GM18907 (cell line): ENCODE results near the gene STRN3.
"Not testable (repeated sequence)": the region's sequence is repeated elsewhere in the genome, so short reads cannot be mapped to it uniquely, and the experiment has no call there.

ENCODE experiments used
- ATAC-seq: cut with Tn5 transposase; IDR thresholded peaks from one replicate; pipeline ENCODE4 v1.9.1; 2021; ENCODE audit warnings: mild to moderate bottlenecking, moderate library complexity; ENCODE audit not compliant: unreplicated experiment

The STRN3 gene

DNA sequence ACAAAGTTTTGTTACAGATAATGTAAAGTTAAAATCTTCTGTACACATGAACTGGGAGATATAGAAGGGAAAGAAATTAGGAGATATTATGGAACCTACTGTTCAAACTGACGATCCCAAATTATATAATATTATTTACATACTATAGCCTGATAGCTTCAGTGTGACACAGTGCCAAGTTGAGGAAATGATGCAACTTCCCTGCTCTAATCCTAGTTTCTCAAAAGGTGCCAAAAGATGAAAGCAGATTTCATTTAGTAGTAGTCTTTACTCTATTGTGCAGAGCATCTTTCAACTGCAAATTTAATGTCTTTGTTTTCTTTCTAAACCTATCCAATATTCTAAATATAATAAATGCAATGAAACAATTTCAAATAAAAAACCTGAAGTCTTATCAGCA lies 104.9 kb downstream of the STRN3 start:
- no peak for ATAC-seq

DNA sequence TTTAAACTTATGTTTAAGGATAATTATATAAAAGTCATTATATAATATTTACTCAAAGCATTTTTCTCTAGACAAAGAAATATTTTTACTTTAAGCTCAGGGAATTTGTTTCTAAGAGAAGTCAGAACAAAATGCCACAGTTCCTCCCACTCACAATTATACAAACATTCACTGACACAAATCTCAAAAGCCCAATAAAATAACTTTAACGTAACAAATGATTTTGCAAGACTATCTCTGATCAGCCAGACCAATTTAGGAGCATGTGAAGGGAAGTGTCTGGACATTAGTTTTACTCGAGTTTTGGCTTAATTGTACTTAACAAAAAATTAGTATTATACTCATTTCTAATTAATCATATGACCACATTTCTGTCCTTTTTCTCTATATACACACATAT lies 110.6 kb downstream of the STRN3 start:
- ATAC-seq: no peak

DNA sequence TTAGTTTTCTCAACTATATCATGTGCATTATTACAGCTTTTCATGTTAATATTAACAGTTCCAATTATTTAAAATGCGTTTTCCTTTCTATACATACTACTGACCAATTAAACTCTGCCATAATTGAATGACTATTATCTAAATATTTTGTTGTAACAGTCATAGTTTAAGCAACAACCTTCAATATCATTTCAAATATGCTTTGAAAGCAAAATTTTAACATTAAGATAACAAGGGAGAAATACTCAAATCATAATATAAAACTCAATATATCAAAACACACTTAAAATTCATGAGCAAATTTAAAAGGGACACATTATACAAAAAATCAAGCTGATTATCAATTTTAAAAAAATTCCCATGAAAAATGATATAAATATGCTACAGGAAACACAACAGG lies 111.4 kb downstream of the STRN3 start:
- no peak for ATAC-seq

DNA sequence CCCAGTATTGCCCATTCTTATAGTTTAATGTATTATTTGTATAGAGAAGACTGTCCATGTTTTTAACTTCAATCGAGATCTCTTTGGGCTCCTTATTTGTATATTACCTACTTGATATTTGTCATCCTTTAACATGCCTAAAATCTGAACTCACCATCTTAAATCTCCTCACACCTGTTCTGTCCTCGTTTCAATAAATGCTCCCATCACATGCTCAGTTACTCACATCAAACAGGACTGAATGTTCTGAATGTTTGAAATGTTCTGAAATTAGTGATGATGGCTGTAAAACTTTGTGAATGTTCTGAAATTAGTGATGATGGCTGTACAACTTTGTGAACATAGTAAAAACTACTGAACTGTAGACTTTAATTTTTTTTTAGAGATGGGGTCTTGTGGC lies 117.4 kb downstream of the STRN3 start:
- ATAC-seq: no peak

DNA sequence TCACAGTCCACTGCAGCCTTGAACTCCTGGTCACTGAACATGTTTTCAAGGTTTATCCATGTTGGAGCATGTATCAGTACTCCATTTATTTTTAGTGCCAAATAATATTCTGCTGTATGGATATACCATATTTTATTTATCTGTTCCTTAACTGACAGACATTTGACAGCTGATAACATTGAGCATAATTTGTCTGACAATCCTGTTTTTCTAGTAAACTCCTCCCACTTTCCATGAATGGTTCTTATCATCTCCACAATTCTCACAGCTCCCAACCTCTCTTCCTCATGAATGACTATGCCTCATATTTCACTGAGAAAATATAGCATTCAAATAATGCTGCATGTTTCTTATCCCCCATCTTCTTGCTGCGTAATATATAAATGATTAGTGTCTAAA lies 118.5 kb downstream of the STRN3 start:
- no peak for ATAC-seq

DNA sequence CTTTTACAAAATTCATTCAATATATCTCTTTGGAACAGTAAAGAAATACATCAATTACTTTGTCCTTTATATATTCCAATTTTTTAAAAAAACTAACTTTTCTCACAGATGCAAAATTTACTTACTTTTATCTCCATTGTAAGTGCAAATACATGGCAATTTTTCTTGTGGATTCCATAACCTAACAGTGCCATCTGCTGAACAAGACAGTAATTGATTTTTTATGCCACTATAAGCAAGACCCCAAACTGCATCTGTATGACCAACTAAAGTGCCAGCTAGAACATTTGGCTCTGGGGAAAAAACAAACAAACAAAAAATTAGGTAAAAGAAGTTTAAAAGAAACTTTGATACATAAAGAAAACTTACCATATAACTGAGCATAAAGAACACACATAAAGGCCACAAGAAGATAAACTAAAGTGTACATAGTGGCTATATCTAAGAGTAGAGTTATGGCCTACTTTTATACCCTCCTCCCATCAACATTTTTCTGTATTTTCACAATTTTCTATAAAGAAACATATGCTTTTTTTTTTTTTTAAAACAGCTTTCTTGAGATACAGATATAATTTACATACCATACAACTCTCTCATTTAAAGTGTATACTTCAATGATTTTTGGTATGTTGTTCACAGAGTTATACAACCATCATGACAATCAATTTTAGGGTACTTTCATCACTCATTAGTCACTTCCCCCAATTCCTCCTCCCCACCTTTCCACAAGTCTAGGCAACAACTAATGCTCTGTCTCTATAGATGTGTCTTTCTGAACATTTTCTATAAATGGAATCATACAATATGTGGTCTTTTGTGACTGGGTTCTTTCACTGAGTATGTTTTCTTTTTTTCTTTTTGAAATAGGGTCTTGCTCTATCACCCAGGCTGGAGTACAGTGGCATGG lies 119.2 kb downstream of the STRN3 start:
- no peak for ATAC-seq

DNA sequence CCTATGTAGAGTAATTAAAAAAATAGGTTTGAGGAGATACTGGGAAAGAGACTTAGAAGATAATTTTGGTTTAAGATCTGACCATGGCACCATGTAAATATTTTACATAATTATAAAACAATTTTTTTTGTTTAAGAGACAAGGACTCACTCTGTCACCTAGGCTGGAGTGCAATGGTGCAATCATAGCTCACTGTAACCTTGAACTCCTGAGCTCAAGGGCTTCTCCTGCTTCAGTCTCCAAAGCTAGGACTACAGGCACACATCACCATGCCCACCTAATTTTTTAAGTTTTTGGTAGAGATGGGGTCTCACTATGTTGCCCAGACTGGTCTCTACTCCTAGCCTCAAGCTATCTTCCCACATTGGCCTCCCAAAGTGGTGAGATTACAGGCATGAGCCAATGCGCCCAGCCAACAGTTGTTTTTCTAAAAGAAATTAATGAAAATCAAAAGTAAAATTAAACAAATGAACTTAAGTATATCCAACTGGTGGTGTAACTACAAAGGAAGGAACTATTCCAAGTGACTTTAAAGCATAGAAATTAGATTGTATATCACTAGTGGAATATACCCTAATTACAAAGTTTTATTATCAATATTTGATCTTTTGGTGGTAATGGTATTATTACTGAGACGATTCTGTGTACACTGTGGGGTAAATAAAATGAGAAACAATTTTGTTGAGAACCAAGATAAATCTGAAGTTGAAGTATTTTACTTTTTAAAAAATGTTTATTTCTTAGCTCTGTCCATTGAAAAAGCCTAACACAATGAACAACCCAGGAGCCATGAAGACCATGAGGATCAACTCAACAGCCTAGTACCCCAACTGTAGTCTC lies 122.7 kb downstream of the STRN3 start:
- no peak for ATAC-seq

DNA sequence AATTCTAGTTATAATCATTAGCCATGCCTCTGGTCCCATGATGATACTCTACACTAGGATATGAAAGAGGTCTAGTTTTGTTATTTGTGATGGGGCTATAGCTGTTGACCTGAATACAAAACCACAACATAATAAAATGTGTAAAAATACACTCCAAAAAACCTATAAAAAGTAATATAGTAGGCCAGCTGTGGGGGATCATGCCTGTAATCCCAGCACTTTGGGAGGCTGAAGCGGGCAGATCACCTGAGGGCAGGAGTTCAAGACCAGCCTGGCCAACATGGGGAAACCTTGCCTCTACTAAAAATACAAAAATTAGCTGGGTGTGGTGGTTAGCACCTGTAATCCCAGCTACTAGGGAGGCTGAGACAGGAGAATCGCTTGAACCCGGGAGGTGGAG lies 129.1 kb downstream of the STRN3 start:
- ATAC-seq: not testable (repeated sequence)

DNA sequence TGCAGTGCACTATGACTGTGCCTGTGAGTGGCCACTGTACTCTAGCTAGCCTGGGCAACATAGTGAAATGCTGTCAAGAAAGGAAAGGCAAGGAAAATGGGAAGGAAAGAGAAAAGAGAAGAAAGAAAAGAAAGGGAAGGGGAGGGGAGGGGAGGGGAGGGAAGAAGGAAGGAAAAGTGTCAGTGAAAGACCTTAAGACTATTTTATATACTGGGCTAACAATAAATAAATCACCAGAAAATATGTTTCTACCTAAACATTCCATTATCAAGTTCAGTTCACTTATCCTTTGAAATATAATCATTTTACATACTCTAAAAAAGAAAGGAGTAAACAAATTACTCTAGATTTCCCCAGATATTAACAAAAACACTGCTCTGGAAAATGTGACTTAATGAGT lies 129.7 kb downstream of the STRN3 start:
- no peak for ATAC-seq

DNA sequence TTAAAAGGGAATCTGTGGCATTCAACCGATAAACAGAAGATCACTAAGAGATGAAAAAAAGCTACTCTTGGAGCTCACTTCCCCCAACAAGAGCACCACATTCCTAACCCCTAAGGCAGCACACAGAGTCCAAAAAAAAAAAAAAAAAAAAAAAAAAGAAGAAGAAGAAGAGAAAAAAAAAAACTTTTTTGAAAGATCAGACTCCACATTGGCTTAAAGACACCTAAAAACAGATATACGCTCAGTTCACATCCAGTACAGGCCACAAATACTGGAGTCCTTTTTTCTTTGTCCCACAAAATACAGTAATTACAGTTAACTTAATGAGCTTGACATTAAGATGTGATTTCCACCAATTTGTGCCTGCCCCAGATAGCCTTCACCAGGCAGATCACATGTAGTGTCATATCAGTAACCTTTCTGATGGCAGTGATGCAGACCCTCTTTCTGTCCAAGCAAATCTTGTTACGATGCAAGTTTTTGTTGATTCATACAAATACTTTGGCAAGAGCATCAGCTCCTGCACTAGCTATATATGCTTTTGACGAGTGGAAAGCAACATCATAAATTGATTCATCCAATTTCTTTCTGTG lies 131.2 kb downstream of the STRN3 start:
- ATAC-seq: no peak

DNA sequence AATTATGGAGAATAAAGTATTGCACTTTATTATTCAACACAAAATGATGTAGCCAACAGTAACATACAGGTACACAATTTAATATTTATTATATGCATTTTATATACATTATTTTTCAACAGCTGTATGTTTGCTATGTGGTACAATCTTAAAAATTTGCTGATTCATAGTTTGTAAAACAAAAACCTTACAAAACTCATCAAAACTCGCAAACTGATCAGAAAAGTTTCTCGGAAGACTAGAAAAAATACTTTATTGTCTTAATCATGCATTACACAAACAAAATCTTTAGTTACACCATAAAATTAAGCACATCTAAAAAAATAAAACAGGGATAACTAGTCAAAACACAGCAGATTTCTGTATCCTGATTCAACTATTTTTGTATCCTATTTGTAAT lies 132.4 kb downstream of the STRN3 start:
- no peak for ATAC-seq

DNA sequence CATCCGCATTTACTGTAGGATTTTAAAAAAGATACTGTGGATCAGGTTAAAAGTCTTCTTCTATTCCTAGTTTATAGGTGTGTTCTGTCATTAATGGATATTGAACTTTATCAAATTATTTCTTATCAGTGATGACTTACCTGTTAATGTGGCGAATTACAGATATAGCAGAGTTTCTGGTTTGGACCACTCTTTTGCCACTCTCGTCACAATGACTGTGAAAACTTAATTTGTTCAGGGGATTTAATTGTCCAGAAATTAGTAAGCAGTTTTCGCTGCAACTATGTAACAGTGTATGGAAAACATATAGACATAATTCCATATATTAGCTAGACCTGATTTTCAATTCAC lies 137.0 kb downstream of the STRN3 start:
- ATAC-seq: no peak

DNA sequence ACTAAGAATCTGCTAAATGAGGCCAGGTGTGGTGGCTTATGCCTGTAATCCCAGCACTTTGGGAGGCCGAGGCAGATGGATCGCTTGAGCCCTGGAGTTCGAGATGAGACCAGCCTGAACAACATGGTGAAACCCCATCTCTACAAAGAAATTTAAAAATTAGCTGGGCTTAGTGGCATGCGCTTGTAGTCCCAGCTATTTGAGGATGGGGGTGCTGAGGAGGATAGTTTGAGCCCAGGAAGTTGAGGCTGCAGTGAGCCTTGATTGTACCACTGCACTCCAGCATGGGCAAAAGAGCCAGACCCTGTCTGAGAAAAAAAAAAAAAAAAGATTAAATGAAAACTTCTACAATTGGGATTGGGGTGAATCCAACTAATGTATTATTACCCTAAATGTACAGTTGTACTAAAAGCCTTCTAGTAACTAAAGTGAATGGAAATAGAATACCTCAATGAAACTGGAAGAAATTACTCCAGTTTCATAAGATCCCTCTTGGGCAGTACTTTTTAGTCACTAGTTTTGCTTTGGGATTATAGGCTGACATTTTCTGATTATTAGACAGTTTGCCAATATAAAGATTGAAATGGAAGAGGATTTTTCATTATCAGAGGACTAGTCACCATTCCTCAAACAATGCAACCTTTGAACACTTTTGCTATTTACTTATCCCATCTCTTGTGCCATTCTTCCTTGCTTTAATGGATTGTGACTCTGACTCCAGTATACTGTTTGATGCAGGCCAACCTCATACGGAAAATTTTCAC lies 137.5 kb downstream of the STRN3 start:
- ATAC-seq: no peak

DNA sequence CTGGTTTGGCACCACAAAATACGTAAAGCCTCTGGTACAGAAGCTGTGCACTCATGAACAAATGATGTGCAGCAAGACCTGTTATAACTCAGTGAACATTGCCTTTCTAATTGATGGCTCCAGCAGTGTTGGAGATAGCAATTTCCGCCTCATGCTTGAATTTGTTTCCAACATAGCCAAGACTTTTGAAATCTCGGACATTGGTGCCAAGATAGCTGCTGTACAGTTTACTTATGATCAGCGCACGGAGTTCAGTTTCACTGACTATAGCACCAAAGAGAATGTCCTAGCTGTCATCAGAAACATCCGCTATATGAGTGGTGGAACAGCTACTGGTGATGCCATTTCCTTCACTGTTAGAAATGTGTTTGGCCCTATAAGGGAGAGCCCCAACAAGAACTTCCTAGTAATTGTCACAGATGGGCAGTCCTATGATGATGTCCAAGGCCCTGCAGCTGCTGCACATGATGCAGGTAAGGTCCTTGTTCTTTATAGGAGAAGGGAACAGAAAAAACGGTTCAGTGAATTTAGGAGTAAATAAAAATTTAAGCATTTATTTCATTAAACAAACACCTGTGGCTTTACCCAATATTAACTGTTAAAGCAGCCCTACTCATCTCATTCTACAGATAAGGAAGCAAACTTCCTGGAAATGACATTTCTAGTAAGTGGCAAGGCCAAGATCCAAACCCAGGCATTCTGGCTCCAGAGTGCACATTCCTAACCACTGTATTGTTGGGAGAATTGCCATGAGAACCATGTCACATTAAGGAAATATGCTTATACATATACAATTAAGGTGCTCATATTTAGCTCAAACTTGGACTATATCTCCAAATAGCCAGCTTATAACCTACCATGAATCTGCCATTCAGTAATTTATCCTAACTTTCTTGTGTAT lies 140.1 kb downstream of the STRN3 start:
- ATAC-seq: no peak

DNA sequence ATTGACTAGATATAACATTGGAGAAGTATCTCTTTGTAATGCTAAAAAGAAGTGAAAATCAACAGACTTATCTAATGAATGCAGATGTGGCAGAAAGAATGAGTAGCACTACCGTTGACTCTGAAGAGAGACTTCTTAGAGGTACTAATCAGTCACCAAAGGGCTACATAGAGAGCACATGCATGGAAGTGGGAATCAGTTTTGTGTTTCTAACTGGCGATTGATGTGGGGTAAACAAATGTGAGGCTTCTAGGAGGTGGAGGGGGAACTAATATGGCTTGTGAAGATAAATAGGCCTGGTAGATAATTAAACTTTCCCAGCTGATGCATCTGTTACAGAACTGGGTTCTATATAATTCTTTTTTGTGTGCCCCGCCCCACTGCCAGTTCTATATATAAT lies 141.3 kb downstream of the STRN3 start:
- no peak for ATAC-seq

DNA sequence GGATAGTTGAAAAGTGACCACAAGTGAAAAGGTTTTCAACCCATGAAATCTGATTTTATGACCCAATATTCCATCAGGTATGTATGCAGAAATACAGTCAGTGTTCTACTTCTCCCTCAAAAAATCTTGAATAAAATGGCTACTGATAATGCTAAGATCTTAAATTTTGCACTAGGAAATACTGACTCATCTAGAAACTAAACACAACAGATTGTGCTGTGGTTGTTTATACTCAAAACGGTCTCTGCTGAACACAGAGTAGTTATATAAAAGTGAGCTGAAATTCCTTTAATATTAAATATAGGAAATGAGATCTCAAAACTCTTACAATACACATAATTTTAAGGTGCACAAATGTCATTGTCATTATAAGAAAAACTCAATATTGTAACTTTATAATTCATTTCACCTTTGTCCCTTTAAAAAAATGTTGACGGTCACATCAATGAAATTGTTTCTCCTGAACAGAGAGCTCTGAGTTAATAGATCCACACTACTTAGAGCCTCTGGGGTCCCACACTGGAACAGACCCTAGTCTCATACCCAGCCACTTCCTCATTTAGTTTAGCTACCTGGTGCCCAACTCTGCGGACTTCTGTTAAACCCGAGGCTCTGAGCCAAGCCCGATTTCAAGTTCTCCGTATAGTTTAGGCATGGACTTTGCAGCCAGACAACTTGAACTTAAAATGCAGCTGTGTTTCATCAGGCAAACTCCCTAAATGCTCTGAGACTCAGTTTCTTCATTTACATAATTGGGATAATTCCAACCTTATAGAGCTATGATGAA lies 142.5 kb downstream of the STRN3 start:
- ATAC-seq: no peak

DNA sequence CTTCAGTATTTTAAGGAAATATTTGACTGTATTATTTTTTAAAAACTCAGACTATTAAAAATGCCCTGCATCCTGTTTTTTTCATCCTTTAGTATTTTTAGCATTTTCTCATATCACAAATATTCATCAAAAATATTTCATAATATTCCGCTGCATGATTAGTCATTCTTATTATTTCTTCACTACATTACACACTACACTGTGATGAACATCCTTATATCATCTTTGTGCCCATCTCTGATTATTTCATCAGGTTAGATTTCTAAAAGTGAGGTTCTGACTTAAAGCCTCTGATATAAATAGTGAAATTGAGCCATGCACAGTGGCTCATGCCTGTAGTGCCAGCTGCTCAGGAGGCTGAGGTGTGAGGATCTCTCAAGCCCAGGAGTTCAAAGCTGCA lies 143.7 kb downstream of the STRN3 start:
- ATAC-seq: no peak

DNA sequence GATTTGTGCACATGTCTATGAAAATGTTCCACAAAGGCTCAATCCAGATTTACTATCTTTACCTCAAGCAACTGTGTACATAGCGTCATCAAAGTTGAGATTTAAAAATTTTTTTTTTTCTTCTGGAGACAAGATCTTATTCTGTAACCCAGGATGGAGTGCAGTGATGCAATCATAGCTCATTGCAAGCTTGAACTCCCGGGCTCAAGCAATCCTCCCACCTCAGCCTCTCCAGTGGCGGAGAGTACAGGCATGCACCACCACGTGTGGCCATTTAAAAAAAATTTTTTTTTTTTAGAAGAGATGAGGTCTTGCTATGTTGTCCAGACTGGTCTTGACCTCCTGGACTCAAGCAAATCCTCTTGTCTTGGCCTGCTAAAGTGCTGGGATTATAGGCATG lies 149.5 kb downstream of the STRN3 start:
- ATAC-seq: no peak

DNA sequence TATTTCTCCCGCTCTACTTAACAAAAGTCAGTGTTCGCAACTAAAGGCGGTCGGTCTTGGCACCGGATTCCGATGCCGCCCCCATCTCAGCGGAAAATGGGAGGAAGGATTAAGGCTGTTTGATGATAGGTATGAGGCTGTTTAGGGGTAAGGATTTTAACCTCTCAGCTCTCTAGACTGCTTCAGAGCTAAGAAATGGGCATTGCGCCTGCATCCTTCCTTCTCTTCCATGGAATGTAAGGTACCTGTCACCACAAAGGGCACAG lies 150.5 kb downstream of the STRN3 start:
- ATAC-seq: no peak
